Hepatocyte (in vitro differentiated cells): Measurements from ENCODE around the gene AOAH. TPM values are rescaled to one million over a fixed set of nuclear protein-coding genes. Genes with fewer than 3 reads are reported as not detected.

Source experiments
- DNase-seq: peaks from one replicate; pipeline ENCODE4 v3.0.0-alpha.2; 2016; ENCODE audit warnings: low spot score
- H2AFZ ChIP-seq: fragments of 200-600 bp; sonication (generic); 2 replicates; pipeline ENCODE4 v1.6.0; 2016; ENCODE audit warnings: antibody characterized with exemption, mild to moderate bottlenecking
- H3K27ac ChIP-seq: fragments of 200-600 bp; sonication (generic); 2 replicates; pipeline ENCODE4 v1.5.1; 2016; ENCODE audit warnings: mild to moderate bottlenecking
- H3K27me3 ChIP-seq: fragments of 200-600 bp; sonication (generic); 2 replicates; pipeline ENCODE4 v1.6.1; 2016
- H3K36me3 ChIP-seq: fragments of 200-600 bp; sonication (generic); replicated peaks from 2 replicates; pipeline ENCODE4 v1.5.1; 2016; ENCODE audit warnings: low read depth; ENCODE audit not compliant: insufficient read depth
- H3K4me1 ChIP-seq: fragments of 200-600 bp; sonication (generic); 2 replicates; pipeline ENCODE4 v1.5.1; 2016; ENCODE audit warnings: mild to moderate bottlenecking, moderate library complexity; ENCODE audit not compliant: insufficient read depth
- H3K4me2 ChIP-seq: fragments of 200-600 bp; sonication (generic); 2 replicates; pipeline ENCODE4 v1.6.0; 2016
- H3K4me3 ChIP-seq: fragments of 200-600 bp; sonication (generic); 2 replicates; pipeline ENCODE4 v1.5.1; 2016; ENCODE audit warnings: mild to moderate bottlenecking
- H3K79me2 ChIP-seq: fragments of 200-600 bp; sonication (generic); 2 replicates; pipeline ENCODE4 v1.6.0; 2017; ENCODE audit warnings: mild to moderate bottlenecking
- H3K9me2 ChIP-seq: fragments of 200-600 bp; sonication (generic); replicated peaks from 2 replicates; pipeline ENCODE4 v1.6.0; 2017; ENCODE audit warnings: mild to moderate bottlenecking; ENCODE audit not compliant: insufficient read depth
- H3K9me3 ChIP-seq: fragments of 200-600 bp; sonication (generic); 2 replicates; pipeline ENCODE4 v1.5.1; 2016; ENCODE audit warnings: low read depth, mild to moderate bottlenecking
- H4K20me1 ChIP-seq: fragments of 200-600 bp; sonication (generic); 2 replicates; pipeline ENCODE4 v1.6.0; 2016; ENCODE audit warnings: mild to moderate bottlenecking; ENCODE audit not compliant: insufficient read depth, poor library complexity, severe bottlenecking
- CTCF ChIP-seq: fragments of 200-600 bp; sonication (generic); IDR thresholded peaks from 2 replicates; pipeline ENCODE4 v1.5.1; 2016; ENCODE audit warnings: antibody characterized with exemption, mild to moderate bottlenecking; ENCODE audit not compliant: poor library complexity
- EZH2 ChIP-seq: fragments of 200-600 bp; sonication (generic); IDR thresholded peaks from 2 replicates; pipeline ENCODE4 v1.6.1; 2016; ENCODE audit warnings: antibody characterized with exemption, mild to moderate bottlenecking, borderline replicate concordance
- EZH2phosphoT487 ChIP-seq: fragments of 200-600 bp; sonication (generic); IDR thresholded peaks from one replicate; pipeline ENCODE4 v1.6.1; 2018; ENCODE audit warnings: antibody characterized with exemption, mild to moderate bottlenecking, low read depth, moderate library complexity; ENCODE audit not compliant: unreplicated experiment, severe bottlenecking
- WGBS: methylation state at CpG from one replicate; pipeline ENCODE4 v1.1.6; 2016; ENCODE audit warnings: low lambda C conversion rate; ENCODE audit errors: missing lambda C conversion rate; 5-methylcytosine and 5-hydroxymethylcytosine counted together
- polyA plus RNA-seq: library from polyadenylated mRNA; unstranded; fragments of >200 nt; fragmentation: Nextera tagmentation; extraction: Ambion mirVana; gene quantifications from 2 replicates; pipeline ENCODE4 v1.2.1, GENCODE V29; 2016
- total RNA-seq: library from RNA; depleted of rRNA; stranded (reverse); fragments of >200 nt; gene quantifications from 2 replicates; pipeline ENCODE4 v1.2.3, GENCODE V29; 2014

Gene AOAH
- total and polyA plus RNA-seq, 2 experiments from 2014 or later = 2.4 to 3.9 TPM

GRCh38 chr7:36599645-36600313, 124.5 kb downstream of the AOAH start:
- H3K4me2 ChIP-seq = no peak overlapping the region
- no peaks in the 10 kb centered on the region for H4K20me1 ChIP-seq
- H3K36me3 ChIP-seq = no peaks in the 10 kb centered on the region
- no peak for DNase-seq
- H3K79me2 ChIP-seq = no peaks in the 10 kb centered on the region
- H2AFZ ChIP-seq = no peak overlapping the region
- H3K9me3 ChIP-seq = no peaks in the 10 kb centered on the region
- H3K4me1 ChIP-seq = peaks cover 9% of the 10 kb centered on the region
- H3K27ac ChIP-seq = no peak overlapping the region
- peaks cover 4% of the 10 kb centered on the region for H3K27me3 ChIP-seq
- no peak overlapping the region for H3K4me3 ChIP-seq
- 95% methylated on average over 10 of the region's 10 CpGs for WGBS
- TF ChIP-seq EZH2phosphoT487 (no peak), CTCF (no peak), EZH2 (no peak)
- H3K9me2 ChIP-seq = no peaks in the 10 kb centered on the region

- Histone ChIP-seq H3K4me3 (no peak overlapping the region), H3K27me3 (peaks cover 4% of the 10 kb centered on the region), H2AFZ (no peak overlapping the region), H3K9me2 (no peaks in the 10 kb centered on the region), H3K4me2 (no peak overlapping the region), H3K79me2 (no peaks in the 10 kb centered on the region), H4K20me1 (no peaks in the 10 kb centered on the region), H3K36me3 (no peaks in the 10 kb centered on the region), H3K27ac (peak overlapping the region; percentile 60), H3K4me1 (peaks cover 9% of the 10 kb centered on the region), H3K9me3 (no peaks in the 10 kb centered on the region)
- DNase-seq = peak; percentile 19
- WGBS = 79% methylated on average over 3 of the region's 3 CpGs
- no peak for TF ChIP-seq EZH2phosphoT487
- no peak for TF ChIP-seq EZH2
- TF ChIP-seq CTCF = no peak
These were observed 126.1 kb downstream of the AOAH start for GRCh38 chr7:36598054-36598674.

GRCh38 chr7:36597090-36597773, 127.1 kb downstream of the AOAH start:
- H3K27me3 ChIP-seq = peaks cover 4% of the 10 kb centered on the region
- DNase-seq = no peak
- H3K4me1 ChIP-seq = peaks cover 9% of the 10 kb centered on the region
- H3K9me3 ChIP-seq = no peaks in the 10 kb centered on the region
- H3K4me2 ChIP-seq = peak overlapping the region; percentile 11
- no peak for TF ChIP-seq CTCF
- no peak for TF ChIP-seq EZH2
- TF ChIP-seq EZH2phosphoT487 = no peak
- peak overlapping the region; percentile 60 for H3K27ac ChIP-seq
- H4K20me1 ChIP-seq = no peaks in the 10 kb centered on the region
- no peaks in the 10 kb centered on the region for H3K36me3 ChIP-seq
- no peak overlapping the region for H3K4me3 ChIP-seq
- WGBS = 63% methylated on average over 7 of the region's 7 CpGs
- H2AFZ ChIP-seq = no peak overlapping the region
- H3K79me2 ChIP-seq = no peaks in the 10 kb centered on the region
- no peaks in the 10 kb centered on the region for H3K9me2 ChIP-seq
